Caco-2 (cell line): ENCODE data around the gene CREBBP. TPM values are rescaled to one million over a fixed set of nuclear protein-coding genes. Genes with fewer than 3 reads are reported as not detected.

Experiments used
- BruUV-seq: library from RNA; stranded (reverse); fragments of 400-500 nt; replicated peaks from 2 replicates; lab custom pipeline; 2021; lab: Mats Ljungman, UMichigan
- CTCF ChIA-PET: fragments of 300-600 bp; sonication (Branson Sonifier 250); formaldehyde crosslinking; loops from one replicate; lab custom pipeline; 2022; ENCODE audit warnings: antibody characterized with exemption; lab: Charles Lee
- POLR2A ChIA-PET: fragments of 300-600 bp; sonication (Branson Sonifier 250); formaldehyde crosslinking; loops from one replicate; lab custom pipeline; 2022; ENCODE audit warnings: antibody characterized with exemption; lab: Charles Lee
- DNase-seq, 2 experiments: peaks; one replicate each; pipeline versions ENCODE4 v3.0.0 to v3.0.0-alpha.2; 2020 to 2022
- H3K27me3 ChIP-seq: replicated peaks from 2 replicates; pipeline ENCODE4 v1.6.0; 2011; ENCODE audit warnings: low read length; ENCODE audit not compliant: control insufficient read depth, insufficient read depth
- H3K36me3 ChIP-seq: 2 replicates; pipeline ENCODE4 v1.5.1; 2011; ENCODE audit warnings: low read length; ENCODE audit not compliant: control insufficient read depth, insufficient read depth
- H3K4me1 ChIP-seq: fragments of 250-450 bp; sonication (Bioruptor Pico); 2 replicates; pipeline ENCODE4 v1.5.1; 2020; ENCODE audit warnings: mild to moderate bottlenecking
- H3K4me3 ChIP-seq: 2 replicates; pipeline ENCODE4 v1.5.1; 2011; ENCODE audit warnings: low read depth, mild to moderate bottlenecking, control low read depth, low read length
- H3K9me3 ChIP-seq: fragments of 250-450 bp; sonication (Bioruptor Pico); 2 replicates; pipeline ENCODE4 v1.5.1; 2020; ENCODE audit warnings: mild to moderate bottlenecking, moderate library complexity
- H3K27ac Mint-ChIP-seq: one replicate; pipeline ENCODE4 v1.8.0; 2022; ENCODE audit warnings: mixed read lengths; ENCODE audit not compliant: unreplicated experiment
- H3K27me3 Mint-ChIP-seq: one replicate; pipeline ENCODE4 v1.8.0; 2022; ENCODE audit warnings: mixed read lengths; ENCODE audit not compliant: insufficient read depth, unreplicated experiment
- H3K36me3 Mint-ChIP-seq: one replicate; pipeline ENCODE4 v1.8.0; 2022; ENCODE audit warnings: mild to moderate bottlenecking, mixed read lengths; ENCODE audit not compliant: insufficient read depth, unreplicated experiment
- H3K4me1 Mint-ChIP-seq: one replicate; pipeline ENCODE4 v1.8.0; 2022; ENCODE audit warnings: low read depth, mixed read lengths; ENCODE audit not compliant: unreplicated experiment
- H3K4me3 Mint-ChIP-seq: one replicate; pipeline ENCODE4 v1.8.0; 2022; ENCODE audit warnings: mild to moderate bottlenecking, moderate library complexity, mixed read lengths; ENCODE audit not compliant: unreplicated experiment
- H3K9me3 Mint-ChIP-seq: one replicate; pipeline ENCODE4 v1.8.0; 2022; ENCODE audit warnings: mixed read lengths; ENCODE audit not compliant: unreplicated experiment
- CTCF ChIP-seq, 2 experiments: fragments of 200-600 bp in 1 of 2; IDR thresholded peaks; 1 replicate in 1 of 2; 2 replicates in 1 of 2; pipeline versions ENCODE4 v1.5.1 to v1.8.0; 2011 to 2022; ENCODE audit warnings: antibody characterized with exemption in 1 of 2, control low read depth in 1 of 2, inconsistent platforms in 1 of 2, low read depth in 1 of 2, low read length in 1 of 2, mild to moderate bottlenecking in 1 of 2, moderate library complexity in 1 of 2; ENCODE audit not compliant: insufficient read depth in 1 of 2, severe bottlenecking in 1 of 2, unreplicated experiment in 1 of 2
- intact Hi-C: fragments of 100-400 bp; cut with micrococcal nuclease; formaldehyde crosslinking; loops from one replicate; pipeline ENCODE4 v1.10.0; 2022; ENCODE audit not compliant: unreplicated experiment
- total RNA-seq: library from RNA; stranded (reverse); gene quantifications from 2 replicates; pipeline ENCODE4 v1.2.3, GENCODE V29; 2022

CREBBP gene
- total RNA-seq, 1 experiment from 2014 or later = 65.3 TPM

DNA sequence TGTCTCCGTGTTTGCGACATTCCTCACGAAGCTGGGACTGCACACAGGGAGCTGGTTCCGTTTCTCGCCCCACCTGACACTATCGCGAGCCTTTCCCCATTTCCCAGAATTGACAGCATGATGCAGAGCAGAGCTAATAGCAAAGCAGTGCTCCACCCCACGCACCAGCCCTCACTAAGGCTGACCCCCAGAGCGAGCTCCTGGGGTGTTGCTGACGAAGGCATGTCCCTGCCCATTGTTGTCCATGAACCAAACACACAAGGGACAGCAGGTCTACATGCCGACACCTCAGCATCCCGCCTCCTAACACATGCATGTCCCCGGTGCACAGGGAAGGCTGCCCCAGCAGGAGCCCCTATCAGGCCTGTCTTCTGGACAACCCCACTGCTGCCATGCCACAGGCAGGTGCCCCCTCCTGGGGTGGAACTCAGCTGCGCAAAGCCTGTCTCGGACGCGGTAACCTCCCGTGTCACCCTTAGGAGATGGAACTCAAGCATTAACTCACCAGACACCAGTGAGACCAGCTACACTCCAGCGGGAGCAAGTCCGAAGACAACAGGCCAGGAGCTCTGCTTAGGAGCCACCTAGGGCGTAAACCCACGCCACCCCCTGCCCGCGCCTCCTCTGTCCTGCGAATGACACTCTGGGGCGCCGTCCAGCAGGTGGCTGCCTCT, 146.3 kb downstream of the CREBBP start:
- ChIA-PET CTCF (no interaction called here), POLR2A (no interaction called here)
- DNase-seq = no peak
- Mint-ChIP-seq H3K27me3 (no peaks in the 10 kb centered on the region), H3K9me3 (no peaks in the 10 kb centered on the region), H3K4me3 (no peak overlapping the region), H3K36me3 (peaks cover 87% of the 10 kb centered on the region), H3K27ac (no peak overlapping the region), H3K4me1 (no peaks in the 10 kb centered on the region)
- H3K36me3 ChIP-seq = peaks cover 7% of the 10 kb centered on the region
- no peaks in the 10 kb centered on the region for H3K4me1 ChIP-seq
- no peaks in the 10 kb centered on the region for H3K27me3 ChIP-seq
- BruUV-seq = no TSS peak
- no peaks in the 10 kb centered on the region for H3K9me3 ChIP-seq
- intact Hi-C loops = no loop called here
- no peak for TF ChIP-seq CTCF (IDR thresholded peaks at IDR 0.05; ENCODE audit: insufficient read depth in 1 of 2, low read depth in 1 of 2, low read length in 1 of 2, severe bottlenecking in 1 of 2, unreplicated experiment in 1 of 2)
- H3K4me3 ChIP-seq = no peak overlapping the region

DNA sequence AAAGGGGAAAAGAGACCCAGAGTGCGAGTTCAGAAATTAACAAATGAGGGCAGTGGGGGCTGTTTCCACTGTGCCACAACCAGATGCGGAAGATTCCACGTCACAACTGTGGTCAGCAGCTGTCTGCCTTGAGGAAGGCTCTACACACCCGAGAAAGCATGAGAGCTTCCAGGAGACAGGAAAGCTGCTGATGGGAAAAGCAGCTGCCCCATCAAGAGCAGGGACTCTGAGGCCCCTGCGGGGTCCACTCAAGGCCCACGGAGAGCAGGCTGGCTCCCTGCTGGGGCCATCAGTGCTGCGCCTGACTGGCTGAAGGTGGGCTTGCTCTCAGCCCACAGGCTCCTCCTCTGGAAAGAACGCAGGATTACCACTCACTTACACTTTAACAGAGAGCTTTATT, 148.3 kb downstream of the CREBBP start:
- Histone ChIP-seq H3K4me1 (no peaks in the 10 kb centered on the region), H3K27me3 (no peaks in the 10 kb centered on the region), H3K4me3 (no peak overlapping the region), H3K36me3 (peaks cover 4% of the 10 kb centered on the region), H3K9me3 (no peaks in the 10 kb centered on the region)
- TF ChIP-seq CTCF (IDR thresholded peaks at IDR 0.05; ENCODE audit: insufficient read depth in 1 of 2, low read depth in 1 of 2, low read length in 1 of 2, severe bottlenecking in 1 of 2, unreplicated experiment in 1 of 2) = no peak
- Mint-ChIP-seq H3K27me3 (no peaks in the 10 kb centered on the region), H3K36me3 (peaks cover 82% of the 10 kb centered on the region), H3K4me3 (no peak overlapping the region), H3K4me1 (no peaks in the 10 kb centered on the region), H3K9me3 (no peaks in the 10 kb centered on the region), H3K27ac (no peak overlapping the region)
- POLR2A ChIA-PET = no interaction called here
- no peak for DNase-seq
- no TSS peak for BruUV-seq
- intact Hi-C loops = no loop called here
- CTCF ChIA-PET = no interaction called here

GRCh38 chr16:3731126-3731935, 149.2 kb downstream of the CREBBP start:
- POLR2A ChIA-PET = no interaction called here
- peaks cover 4% of the 10 kb centered on the region for H3K36me3 ChIP-seq

More at GRCh38 chr16:3731126-3731935, 149.2 kb downstream of the CREBBP start:
- Mint-ChIP-seq H3K4me1 (no peaks in the 10 kb centered on the region), H3K27ac (no peak overlapping the region), H3K36me3 (peaks cover 74% of the 10 kb centered on the region), H3K4me3 (no peak overlapping the region), H3K9me3 (no peaks in the 10 kb centered on the region), H3K27me3 (no peaks in the 10 kb centered on the region)
- no peak for DNase-seq
- no TSS peak for BruUV-seq
- CTCF ChIA-PET = no interaction called here
- Histone ChIP-seq H3K27me3 (no peaks in the 10 kb centered on the region), H3K4me3 (no peak overlapping the region), H3K9me3 (no peaks in the 10 kb centered on the region), H3K4me1 (no peaks in the 10 kb centered on the region)
- intact Hi-C loops = no loop called here
- no peak for TF ChIP-seq CTCF (IDR thresholded peaks at IDR 0.05; ENCODE audit: insufficient read depth in 1 of 2, low read depth in 1 of 2, low read length in 1 of 2, severe bottlenecking in 1 of 2, unreplicated experiment in 1 of 2)
